Natural killer cell (primary cell): ENCODE results near the gene CHCHD3. TPM values are rescaled to one million over a fixed set of nuclear protein-coding genes. Genes with fewer than 3 reads are reported as not detected.

Experiments
- ATAC-seq, 3 donors: fragments of 150-1000 bp in 2 of 3; fragments of 200-7000 bp in 1 of 3; cut with Tn5 transposase; 1 replicate in 1 of 3; 2 replicates in 2 of 3; pipeline ENCODE4 v1.10.0; 2021; ENCODE audit warnings: mild to moderate bottlenecking in 2 of 3, moderate library complexity in 2 of 3
- DNase-seq, 2 donors: peaks; one replicate each; pipeline versions ENCODE4 v3.0.0 to v3.0.0-alpha.2; 2013 to 2021; ENCODE audit warnings: mixed read lengths in 1 of 2
- H3K27ac ChIP-seq: one replicate; pipeline ENCODE4 v1.5.1; 2013; ENCODE audit warnings: mild to moderate bottlenecking, low read length
- H3K27me3 ChIP-seq: one replicate; pipeline ENCODE4 v1.6.1; 2013; ENCODE audit warnings: low read length; ENCODE audit not compliant: control insufficient read depth, insufficient read depth
- H3K36me3 ChIP-seq: one replicate; pipeline ENCODE4 v1.6.1; 2013; ENCODE audit warnings: low read length; ENCODE audit not compliant: control insufficient read depth, insufficient read depth
- H3K4me1 ChIP-seq: one replicate; pipeline ENCODE4 v1.6.1; 2013; ENCODE audit warnings: low read length; ENCODE audit not compliant: control insufficient read depth, insufficient read depth
- H3K4me3 ChIP-seq: one replicate; pipeline ENCODE4 v1.5.1; 2013; ENCODE audit warnings: low read length
- H3K9me3 ChIP-seq: one replicate; pipeline ENCODE4 v1.6.1; 2013; ENCODE audit warnings: low read length; ENCODE audit not compliant: control insufficient read depth, insufficient read depth
- H3K27ac Mint-ChIP-seq, 2 donors: one replicate each; pipeline ENCODE4 v1.8.0; 2022; ENCODE audit warnings: mild to moderate bottlenecking in 2 of 2, mixed read lengths in 2 of 2, moderate library complexity in 1 of 2
- H3K27me3 Mint-ChIP-seq, 2 donors: one replicate each; pipeline ENCODE4 v1.8.0; 2022; ENCODE audit warnings: low read depth in 2 of 2, mixed read lengths in 2 of 2
- H3K36me3 Mint-ChIP-seq: one replicate; pipeline ENCODE4 v1.8.0; 2022; ENCODE audit warnings: mixed read lengths
- H3K4me1 Mint-ChIP-seq, 2 donors: one replicate each; pipeline ENCODE4 v1.8.0; 2022; ENCODE audit warnings: mixed read lengths in 2 of 2
- H3K4me3 Mint-ChIP-seq: one replicate; pipeline ENCODE4 v1.8.0; 2022; ENCODE audit warnings: mild to moderate bottlenecking, moderate library complexity, mixed read lengths
- H3K9me3 Mint-ChIP-seq, 2 donors: one replicate each; pipeline ENCODE4 v1.8.0; 2022; ENCODE audit warnings: mixed read lengths in 2 of 2
- WGBS: methylation state at CpG from one replicate; pipeline ENCODE4 v1.1.7; 2013; ENCODE audit warnings: missing lambda C conversion rate; ENCODE audit not compliant: insufficient coverage; 5-methylcytosine and 5-hydroxymethylcytosine counted together
- intact Hi-C: fragments of 100-400 bp; cut with micrococcal nuclease; formaldehyde crosslinking; loops from one replicate; pipeline ENCODE4 v1.14.2; 2022
- total RNA-seq, 4 donors: library from RNA; stranded (reverse); fragments of 120-200 nt in 1 of 4; gene quantifications; one replicate each; pipeline versions ENCODE4 v1.2.3 to v1.2.4, GENCODE V29; 2013 to 2022
- TF ChIP-seq, protein P1 (sequence below): fragments of 200-600 bp; IDR thresholded peaks from one replicate; pipeline ENCODE4 v1.8.0; 2022; ENCODE audit warnings: antibody characterized with exemption

Gene CHCHD3
- total RNA-seq, 3 donors from 2014 or later (not counting 1 experiment from before 2014, with no cell fraction given) = 35.2 to 41.0 (median 35.9) TPM

DNA sequence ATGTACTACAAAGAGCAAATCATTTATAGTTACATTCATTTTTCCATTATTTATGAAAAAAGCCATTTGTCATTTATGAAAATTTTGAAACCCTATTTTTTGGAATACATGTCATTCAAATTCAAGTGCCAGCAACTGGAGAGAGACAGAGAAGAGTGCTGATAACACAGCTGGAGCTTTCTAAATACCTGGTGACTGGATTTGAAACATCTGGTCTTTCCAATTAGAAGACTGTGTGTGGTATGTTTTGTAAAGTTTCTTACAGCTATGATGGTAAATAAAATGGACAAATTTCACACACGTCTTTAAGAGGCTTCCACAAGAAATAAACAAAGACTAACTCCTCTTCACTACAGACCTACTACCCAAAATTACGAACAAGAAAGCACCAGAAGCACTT, 56.8 kb downstream of the CHCHD3 start:
- Mint-ChIP-seq H3K4me3 (no peak overlapping the region), H3K9me3 (no peaks in the 10 kb centered on the region), H3K27ac (no peak overlapping the region), H3K4me1 (peaks cover 10 to 11% of the 10 kb centered on the region in 2 donors), H3K36me3 (no peaks in the 10 kb centered on the region), H3K27me3 (no peaks in the 10 kb centered on the region)
- H3K27me3 ChIP-seq = no peaks in the 10 kb centered on the region
- H3K9me3 ChIP-seq = no peaks in the 10 kb centered on the region
- H3K4me1 ChIP-seq = peaks cover 5% of the 10 kb centered on the region
- 80% methylated on average over 1 of the region's 2 CpGs for WGBS
- TF ChIP-seq, protein P1, sequence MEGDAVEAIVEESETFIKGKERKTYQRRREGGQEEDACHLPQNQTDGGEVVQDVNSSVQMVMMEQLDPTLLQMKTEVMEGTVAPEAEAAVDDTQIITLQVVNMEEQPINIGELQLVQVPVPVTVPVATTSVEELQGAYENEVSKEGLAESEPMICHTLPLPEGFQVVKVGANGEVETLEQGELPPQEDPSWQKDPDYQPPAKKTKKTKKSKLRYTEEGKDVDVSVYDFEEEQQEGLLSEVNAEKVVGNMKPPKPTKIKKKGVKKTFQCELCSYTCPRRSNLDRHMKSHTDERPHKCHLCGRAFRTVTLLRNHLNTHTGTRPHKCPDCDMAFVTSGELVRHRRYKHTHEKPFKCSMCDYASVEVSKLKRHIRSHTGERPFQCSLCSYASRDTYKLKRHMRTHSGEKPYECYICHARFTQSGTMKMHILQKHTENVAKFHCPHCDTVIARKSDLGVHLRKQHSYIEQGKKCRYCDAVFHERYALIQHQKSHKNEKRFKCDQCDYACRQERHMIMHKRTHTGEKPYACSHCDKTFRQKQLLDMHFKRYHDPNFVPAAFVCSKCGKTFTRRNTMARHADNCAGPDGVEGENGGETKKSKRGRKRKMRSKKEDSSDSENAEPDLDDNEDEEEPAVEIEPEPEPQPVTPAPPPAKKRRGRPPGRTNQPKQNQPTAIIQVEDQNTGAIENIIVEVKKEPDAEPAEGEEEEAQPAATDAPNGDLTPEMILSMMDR = no peak
- H3K36me3 ChIP-seq = no peaks in the 10 kb centered on the region
- intact Hi-C loops = no loop called here
- H3K4me3 ChIP-seq = no peak overlapping the region
- DNase-seq = no peak
- no peak overlapping the region for H3K27ac ChIP-seq
- no peak for ATAC-seq

DNA sequence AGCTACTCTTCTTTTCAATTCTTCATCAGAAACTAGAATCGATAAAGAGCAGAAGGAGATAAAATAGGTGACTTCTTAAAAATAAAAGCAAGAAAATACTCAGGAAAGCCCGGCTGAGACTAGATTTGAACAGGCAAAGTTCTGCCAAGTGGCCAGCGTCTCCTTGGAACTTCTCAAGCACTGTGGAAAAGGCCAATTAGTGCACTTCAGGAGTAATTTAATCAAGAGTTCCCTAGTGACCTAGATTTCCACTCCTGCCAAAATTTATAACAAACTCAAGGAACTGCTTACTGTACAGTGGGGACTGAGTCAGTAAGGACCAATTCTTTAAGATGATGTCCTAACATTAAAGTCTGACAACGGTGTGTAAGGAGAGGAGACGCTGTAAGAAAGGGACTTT, 57.3 kb downstream of the CHCHD3 start:
- TF ChIP-seq, protein P1 = no peak
- H3K4me3 ChIP-seq = no peak overlapping the region
- H3K4me3 Mint-ChIP-seq = no peak overlapping the region
- no peaks in the 10 kb centered on the region for H3K9me3 Mint-ChIP-seq
- 99% methylated on average over 3 of the region's 5 CpGs for WGBS
- no peak for DNase-seq
- peaks cover 3% of the 10 kb centered on the region for H3K4me1 ChIP-seq
- H3K36me3 Mint-ChIP-seq = no peaks in the 10 kb centered on the region
- no peak overlapping the region for H3K27ac Mint-ChIP-seq
- intact Hi-C loops = no loop called here
- H3K27ac ChIP-seq = no peak overlapping the region
- H3K4me1 Mint-ChIP-seq = peaks cover 6% of the 10 kb centered on the region in 2 donors
- no peaks in the 10 kb centered on the region for H3K36me3 ChIP-seq
- H3K27me3 ChIP-seq = no peaks in the 10 kb centered on the region
- no peaks in the 10 kb centered on the region for H3K9me3 ChIP-seq
- H3K27me3 Mint-ChIP-seq = no peaks in the 10 kb centered on the region
- ATAC-seq = no peak

DNA sequence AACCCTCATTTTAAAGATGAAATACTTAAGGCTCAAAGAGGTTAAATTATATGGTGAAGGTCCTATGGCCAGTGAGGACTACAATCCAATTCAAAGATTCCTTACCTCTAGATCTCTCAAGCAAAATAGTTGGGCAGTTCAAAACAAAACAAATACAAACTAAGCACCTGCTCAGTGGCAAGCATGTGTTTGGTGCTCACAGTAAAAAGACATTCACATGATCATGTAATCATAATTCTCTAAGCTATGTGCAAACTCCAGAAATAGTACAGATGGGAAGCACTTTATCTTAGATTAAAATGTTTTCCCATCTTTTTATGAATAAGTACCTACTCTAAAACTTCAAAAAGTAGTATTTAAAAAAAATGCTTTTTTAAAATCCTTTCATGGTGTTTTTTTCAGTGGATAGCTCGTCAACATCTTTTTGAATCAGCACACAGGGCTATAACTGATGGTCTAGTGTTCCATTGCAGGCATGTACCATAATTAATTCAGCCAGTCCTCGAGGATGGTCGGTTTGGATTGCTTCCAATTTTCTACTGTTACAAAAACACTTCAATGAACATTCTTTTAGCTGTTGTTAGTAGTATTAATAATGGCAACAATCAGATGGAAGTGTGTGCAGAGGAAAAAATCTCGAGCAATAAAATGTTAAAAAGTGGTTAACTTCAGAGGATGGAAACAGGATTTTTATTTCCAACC, 58.4 kb downstream of the CHCHD3 start:
- 100% methylated on average over 1 of the region's 4 CpGs for whole genome bisulfite sequencing

More for the DNA sequence above, 58.4 kb downstream of the CHCHD3 start:
- no peak for ATAC-seq
- no peaks in the 10 kb centered on the region for H3K4me1 ChIP-seq
- H3K27ac ChIP-seq = no peak overlapping the region
- H3K4me3 Mint-ChIP-seq = no peak overlapping the region
- no peaks in the 10 kb centered on the region for H3K36me3 ChIP-seq
- DNase-seq = no peak
- H3K27ac Mint-ChIP-seq = no peak overlapping the region
- H3K9me3 Mint-ChIP-seq = no peaks in the 10 kb centered on the region
- no peak overlapping the region for H3K4me3 ChIP-seq
- H3K27me3 ChIP-seq = no peaks in the 10 kb centered on the region
- H3K9me3 ChIP-seq = no peaks in the 10 kb centered on the region
- H3K4me1 Mint-ChIP-seq = peaks cover 0 to 5% of the 10 kb centered on the region in 2 donors
- H3K36me3 Mint-ChIP-seq = no peaks in the 10 kb centered on the region
- intact Hi-C loops = no loop called here
- TF ChIP-seq, protein P1 = no peak
- no peaks in the 10 kb centered on the region for H3K27me3 Mint-ChIP-seq
